K562 (cell line): ENCODE measurements around the gene GEMIN7. TPM values are rescaled to one million over a fixed set of nuclear protein-coding genes. Genes with fewer than 3 reads are reported as not detected.

ENCODE experiments used
- ATAC-seq: fragments of 200-7000 bp; cut with Tn5 transposase; 3 replicates; pipeline ENCODE4 v1.9.1; 2020; ENCODE audit warnings: moderate library complexity
- BruUV-seq: library from RNA; stranded (reverse); fragments of 400-500 nt; replicated peaks from 2 replicates; lab custom pipeline; 2021; lab: Mats Ljungman, UMichigan
- CTCF ChIA-PET: fragments of 300-600 bp; formaldehyde crosslinking; extraction: SDS; loops from one replicate; lab custom pipeline; 2021; ENCODE audit warnings: low intra/inter-chr PET ratio; lab: Yijun Ruan, JAX
- POLR2A ChIA-PET: fragments of 300-600, 350-650 bp; sonication (Branson Sonifier 250); formaldehyde crosslinking; extraction: SDS; loops from one replicate; lab custom pipeline; 2021; ENCODE audit warnings: antibody characterized with exemption, inconsistent platforms; lab: Yijun Ruan, JAX
- DNase-seq, 4 experiments: peaks; one replicate each; pipeline versions ENCODE4 v3.0.0 to v3.0.0-alpha.2; 2011 to 2018; ENCODE audit warnings: low spot score in 3 of 4, mixed read lengths in 3 of 4; ENCODE audit errors: extremely low read depth in 1 of 4
- FAIRE-seq: peaks from 2 replicates; lab custom pipeline; 2011; peaks lifted over from hg19 to GRCh38; lab: Jason Lieb, UNC
- H2AFZ ChIP-seq: 2 replicates; pipeline ENCODE4 v1.6.0; 2011; ENCODE audit warnings: low read depth, low read length, control low read depth, inconsistent platforms
- H3K27ac ChIP-seq: fragments of 200-600 bp; 3 replicates; pipeline ENCODE4 v1.8.0; 2011; ENCODE audit warnings: low read depth, mild to moderate bottlenecking, control low read depth, inconsistent platforms, low read length, moderate library complexity, mixed read lengths; ENCODE audit errors: extremely low read depth
- H3K27me3 ChIP-seq, 2 experiments: fragments of 300-600 bp in 1 of 2; 2 replicates in 1 of 2; 3 replicates in 1 of 2; pipeline versions ENCODE4 v1.6.0 to v1.8.0; 2011; ENCODE audit warnings: inconsistent platforms in 2 of 2, low read length in 2 of 2, mild to moderate bottlenecking in 1 of 2, mixed read lengths in 1 of 2, moderate library complexity in 1 of 2; ENCODE audit not compliant: control insufficient read depth in 2 of 2, insufficient read depth in 2 of 2
- H3K36me3 ChIP-seq: fragments of 300-600 bp; 3 replicates; pipeline ENCODE4 v1.8.0; 2011; ENCODE audit warnings: mild to moderate bottlenecking, low read length, inconsistent platforms; ENCODE audit not compliant: control insufficient read depth, insufficient read depth
- H3K4me1 ChIP-seq, 2 experiments: fragments of 200-600 bp in 1 of 2; replicated peaks in 1 of 2; 2 replicates in 1 of 2; 3 replicates in 1 of 2; pipeline versions ENCODE4 v1.5.1 to v1.8.0; 2011; ENCODE audit warnings: inconsistent platforms in 2 of 2, low read length in 2 of 2, mild to moderate bottlenecking in 1 of 2, mixed read lengths in 1 of 2, moderate library complexity in 1 of 2; ENCODE audit not compliant: control insufficient read depth in 2 of 2, insufficient read depth in 2 of 2
- H3K4me2 ChIP-seq: 2 replicates; pipeline ENCODE4 v1.6.1; 2011; ENCODE audit warnings: low read length, control low read depth, inconsistent platforms, mixed read lengths; ENCODE audit not compliant: insufficient read depth
- H3K4me3 ChIP-seq: fragments of 200-600 bp; sonication (generic), shearing (Covaris generic); 2 replicates; pipeline ENCODE4 v1.5.1; 2016; ENCODE audit warnings: control low read depth, inconsistent platforms
- H3K79me2 ChIP-seq: fragments of 200-600 bp; 3 replicates; pipeline ENCODE4 v1.8.0; 2011; ENCODE audit warnings: low read length, inconsistent platforms; ENCODE audit not compliant: control insufficient read depth, insufficient read depth
- H3K9ac ChIP-seq, 2 experiments: 2 replicates each; pipeline versions ENCODE4 v1.6.0 to v1.6.1; 2011; ENCODE audit warnings: low read depth in 2 of 2, low read length in 2 of 2, control low read depth in 1 of 2, inconsistent platforms in 1 of 2, mild to moderate bottlenecking in 1 of 2, mixed read lengths in 1 of 2; ENCODE audit not compliant: insufficient read depth in 1 of 2
- H3K9me1 ChIP-seq: one replicate; pipeline ENCODE4 v1.6.0; 2011; ENCODE audit warnings: inconsistent platforms, mild to moderate bottlenecking, low read length, moderate library complexity; ENCODE audit not compliant: control insufficient read depth, insufficient read depth
- H3K9me3 ChIP-seq: replicated peaks from 2 replicates; pipeline ENCODE4 v1.5.1; 2011; ENCODE audit warnings: low read depth, low read length, inconsistent platforms; ENCODE audit not compliant: control insufficient read depth, insufficient read depth
- H4K20me1 ChIP-seq: replicated peaks from 2 replicates; pipeline ENCODE4 v1.6.1; 2011; ENCODE audit warnings: low read length, inconsistent platforms, mixed read lengths; ENCODE audit not compliant: control insufficient read depth, insufficient read depth
- NKRF ChIP-seq: fragments of 450-650 bp; IDR thresholded peaks from 2 replicates; pipeline ENCODE4 v1.6.1; 2016; ENCODE audit warnings: borderline replicate concordance
- PHF8 ChIP-seq: fragments of 200-600 bp; sonication (generic); IDR thresholded peaks from 2 replicates; pipeline ENCODE4 v1.6.1; 2012; ENCODE audit warnings: mixed run types, mild to moderate bottlenecking, inconsistent platforms, low read length, moderate library complexity, borderline replicate concordance
- ZBTB40 ChIP-seq, 2 experiments: fragments of 450-650 bp in 1 of 2; sonication (generic) in 1 of 2; formaldehyde crosslinking in 1 of 2; IDR thresholded peaks; 2 replicates each; pipeline versions ENCODE4 v1.7.1 to v1.9.0; 2016 to 2022; ENCODE audit warnings: inconsistent platforms in 1 of 2, mild to moderate bottlenecking in 1 of 2, missing genetic modification reagents in 1 of 2
- ZFP1 ChIP-seq: fragments of 450-650 bp; formaldehyde crosslinking; IDR thresholded peaks from 2 replicates; pipeline ENCODE4 v1.4.0; 2020; ENCODE audit warnings: mild to moderate bottlenecking, mixed read lengths
- WGBS: fragments of 100-300 bp; shearing (Covaris generic); methylation state at CpG from one replicate; pipeline ENCODE4 v1.1.6; 2016; ENCODE audit warnings: low coverage, mixed read lengths; ENCODE audit not compliant: insufficient coverage; ENCODE audit errors: missing lambda C conversion rate; 5-methylcytosine and 5-hydroxymethylcytosine counted together
- in situ Hi-C: fragments of 300-500 bp; cut with MboI; formaldehyde crosslinking; loops from 4 replicates; pipeline ENCODE4 v1.15.0; 2018; ENCODE audit warnings: inconsistent platforms, mixed read lengths
- intact Hi-C: fragments of 100-400 bp; cut with micrococcal nuclease; formaldehyde crosslinking; loops from 2 replicates; pipeline ENCODE4 v1.14.2; 2022
- polyA plus RNA-seq, 8 experiments: library from polyadenylated mRNA; depleted of rRNA in 4 of 8; stranded (reverse) in 5 of 8; unstranded in 3 of 8; fragments of >200 nt; fragmentation: Nextera tagmentation in 2 of 8; fragmentation: Illumina TruSeq in 1 of 8; extraction: Ambion mirVana in 2 of 8; extraction: Trizol in 1 of 8; gene quantifications; 2 replicates each; pipeline versions ENCODE4 v1.2.1 to v1.2.3, GENCODE V29; 2011 to 2014; ENCODE audit warnings: inconsistent platforms in 1 of 8, missing spikeins in 1 of 8
- total RNA-seq, 7 experiments: library from RNA; depleted of rRNA in 6 of 7; stranded (reverse); fragments of >200 nt in 6 of 7; fragmentation: Illumina TruSeq in 2 of 7; extraction: Trizol in 2 of 7; gene quantifications; 2 replicates each; pipeline versions ENCODE4 v1.2.1 to v1.2.3, GENCODE V29; 2011 to 2021; ENCODE audit warnings: low replicate concordance in 1 of 7
- TF ChIP-seq, protein P1 (sequence below): fragments of 250-450 bp; sonication (Bioruptor Pico); IDR thresholded peaks from 2 replicates; pipeline ENCODE4 v1.5.0; 2021

Gene GEMIN7
- total and polyA plus RNA-seq, 9 of the 15 experiments (the other 6 are each of a cell fraction or from before 2014, with no cell fraction given): 23.1 to 124 (median 54.9) TPM

GRCh38 chr19:45066921-45067661 lies 12.0 kb upstream of the GEMIN7 start (continued):
- no peak for TF ChIP-seq NKRF

DNA sequence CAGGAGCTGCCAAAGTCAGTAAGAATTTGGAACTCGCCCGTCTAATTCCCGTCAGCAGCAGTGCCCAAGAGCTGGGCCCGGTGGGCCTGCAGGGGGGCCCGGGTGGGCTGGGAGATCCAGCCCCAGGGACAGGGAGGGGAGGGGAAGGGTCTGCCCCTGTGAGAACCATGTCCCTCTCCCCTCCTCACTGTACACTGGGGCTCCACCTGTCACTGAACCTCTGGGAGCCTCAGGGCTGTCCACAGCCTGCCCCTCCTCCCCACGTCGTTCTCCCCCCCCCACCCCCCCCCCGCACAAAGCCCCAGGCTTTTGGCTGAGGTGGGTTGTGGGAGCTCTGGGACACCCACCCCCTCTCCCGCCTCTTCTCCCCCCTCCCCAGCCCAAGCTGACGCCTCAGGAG lies 11.0 kb upstream of the GEMIN7 start:
- no peak for ATAC-seq
- in situ Hi-C loops: no loop called here
- intact Hi-C loops: no loop called here
- H3K9me3 ChIP-seq: no peaks in the 10 kb centered on the region
- H3K79me2 ChIP-seq: 0 out of 3 replicates have a peak, but pooled peaks cover 4% of the 10 kb centered on the region
- no peak overlapping the region for H3K4me2 ChIP-seq
- no CpG with 5 or more reads among the region's 10 CpGs for WGBS
- no peaks in the 10 kb centered on the region for H3K27me3 ChIP-seq
- no peak overlapping the region; a peak in 1 of 4 replicates for H3K9ac ChIP-seq
- no peak for DNase-seq
- H3K4me3 ChIP-seq: no peak overlapping the region
- H3K4me1 ChIP-seq: peaks cover 0 to 29% of the 10 kb centered on the region in 2 experiments; a peak in 2 of 5 replicates
- H3K9me1 ChIP-seq: no peaks in the 10 kb centered on the region
- H4K20me1 ChIP-seq: peaks cover 4% of the 10 kb centered on the region; the same call in 1 of the 2 replicates
- no peak overlapping the region for H2AFZ ChIP-seq
- POLR2A ChIA-PET: interaction anchor here (0.6 to 1.2 kb wide), 3 partner anchors 15 to 271 kb away, joined by 3 to 6 read pairs (median 5); partner anchors contain the start of gene CLASRP
- BruUV-seq: no TSS peak
- no peak overlapping the region for H3K27ac ChIP-seq
- no peak for FAIRE-seq
- peaks cover 81% of the 10 kb centered on the region; the same call in 2 of the 3 replicates for H3K36me3 ChIP-seq
- CTCF ChIA-PET: no interaction called here
- no peak for TF ChIP-seq ZBTB40 (IDR thresholded peaks at IDR 0.05)
- TF ChIP-seq ZBTB40 (CRISPR knock-in tag; IDR thresholded peaks at IDR 0.05): no peak
- TF ChIP-seq ZFP1 (CRISPR knock-in tag): no peak
- TF ChIP-seq PHF8: no peak
- TF ChIP-seq, protein P1, sequence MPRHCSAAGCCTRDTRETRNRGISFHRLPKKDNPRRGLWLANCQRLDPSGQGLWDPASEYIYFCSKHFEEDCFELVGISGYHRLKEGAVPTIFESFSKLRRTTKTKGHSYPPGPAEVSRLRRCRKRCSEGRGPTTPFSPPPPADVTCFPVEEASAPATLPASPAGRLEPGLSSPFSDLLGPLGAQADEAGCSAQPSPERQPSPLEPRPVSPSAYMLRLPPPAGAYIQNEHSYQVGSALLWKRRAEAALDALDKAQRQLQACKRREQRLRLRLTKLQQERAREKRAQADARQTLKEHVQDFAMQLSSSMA (CRISPR knock-in tag): no peak
